Left ventricle myocardium inferior (tissue), 1 donor: ENCODE data around the gene DAPL1. TPM values are rescaled to one million over a fixed set of nuclear protein-coding genes. Genes with fewer than 3 reads are reported as not detected.
A peak's percentile ranks its signal among the peaks of the same experiment; 100 is the strongest.

Experiments
- DNase-seq: peaks from one replicate; pipeline ENCODE4 v3.0.0-alpha.2; 2020
- H3K27ac ChIP-seq: fragments of 200-600 bp; replicated peaks from 2 replicates; pipeline ENCODE4 v1.8.0; 2021
- H3K27me3 ChIP-seq: fragments of 200-600 bp; 2 replicates; pipeline ENCODE4 v1.8.0; 2021; ENCODE audit warnings: low read depth
- H3K36me3 ChIP-seq: fragments of 200-600 bp; 2 replicates; pipeline ENCODE4 v1.8.0; 2021
- H3K4me1 ChIP-seq: fragments of 200-600 bp; 2 replicates; pipeline ENCODE4 v1.8.0; 2021
- H3K4me3 ChIP-seq: fragments of 200-600 bp; 2 replicates; pipeline ENCODE4 v1.8.0; 2021; ENCODE audit warnings: mild to moderate bottlenecking, moderate library complexity
- H3K9me3 ChIP-seq: fragments of 200-600 bp; replicated peaks from 2 replicates; pipeline ENCODE4 v1.8.0; 2021
- CTCF ChIP-seq: fragments of 200-600 bp; IDR thresholded peaks from 2 replicates; pipeline ENCODE4 v1.8.0; 2021; ENCODE audit warnings: antibody characterized with exemption, mild to moderate bottlenecking, borderline replicate concordance
- intact Hi-C: fragments of 100-400 bp; cut with micrococcal nuclease; formaldehyde crosslinking; loops from one replicate; pipeline ENCODE4 v1.11.0; 2022
- long read RNA-seq: library from polyadenylated mRNA; unstranded; transcript quantifications from one replicate; pipeline ENCODE4 v2.0.0, GENCODE V29; 2021
- total RNA-seq: library from RNA; stranded (reverse); fragmentation: NEBNext Ultra II Directional; extraction: Animal tissue kit (Norgen Biotek cat#: 25700); gene quantifications from one replicate; pipeline ENCODE4 v1.2.1, GENCODE V29; 2021
- donor health status: DM: no; HTN: yes; CAD: no; lungs with severe emphysema.

The DAPL1 gene, protein sequence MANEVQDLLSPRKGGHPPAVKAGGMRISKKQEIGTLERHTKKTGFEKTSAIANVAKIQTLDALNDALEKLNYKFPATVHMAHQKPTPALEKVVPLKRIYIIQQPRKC
- not detected for total RNA-seq
- long read RNA-seq: 0 reads

DNA sequence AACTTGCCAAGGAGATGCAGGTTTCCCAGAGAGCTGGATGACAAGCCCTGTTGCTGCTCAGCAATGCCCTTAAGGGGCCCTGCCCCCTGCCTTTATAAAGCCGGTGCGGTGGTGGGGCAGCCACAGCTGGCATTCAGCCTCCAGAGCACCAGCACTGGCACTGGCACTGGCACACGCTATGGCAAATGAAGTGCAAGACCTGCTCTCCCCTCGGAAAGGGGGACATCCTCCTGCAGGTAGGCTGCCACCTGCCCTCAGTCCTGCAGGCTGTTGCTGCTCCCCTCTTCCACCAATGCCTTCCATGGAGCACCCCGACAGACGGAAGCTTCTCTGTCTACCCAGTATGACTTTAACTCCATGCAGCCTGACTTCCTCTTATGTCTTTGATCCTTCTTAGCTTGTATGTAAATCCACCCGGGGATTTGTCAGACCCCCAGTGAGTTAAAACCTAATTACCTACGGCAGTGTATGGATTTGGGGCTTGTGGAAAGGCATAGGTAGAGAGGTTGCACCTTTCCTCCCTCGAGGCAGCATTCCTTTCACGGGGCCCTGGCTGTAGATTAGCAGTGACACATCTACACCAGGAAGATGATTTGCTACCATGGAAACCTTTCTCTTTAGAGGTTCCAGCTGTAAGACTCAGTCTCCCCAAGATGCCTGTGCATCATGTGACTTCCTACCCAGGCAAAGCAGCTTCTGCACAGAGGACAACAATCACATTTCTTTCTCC is at the start of gene DAPL1:
Gene DAPL1 (plus strand): TSS at position 123 of the 730 bp plus-strand sequence. CDS start 56 bp downstream, at position 179.
- Histone ChIP-seq H3K36me3 (no peaks in the 10 kb centered on the region), H3K4me3 (no peak within 1 kb of the TSS), H3K27ac (no peak within 1 kb of the TSS), H3K9me3 (no peaks in the 10 kb centered on the region), H3K27me3 (peaks cover 6% of the 10 kb centered on the region), H3K4me1 (no peaks in the 10 kb centered on the region)
- DNase-seq: no peak
- no peak for TF ChIP-seq CTCF
- intact Hi-C loops: no loop called here

- H3K4me1 ChIP-seq: peaks cover 60% of the 10 kb centered on the region
- no peaks in the 10 kb centered on the region for H3K36me3 ChIP-seq
- H3K4me3 ChIP-seq: no peak overlapping the region
- TF ChIP-seq CTCF: no peak
- H3K27ac ChIP-seq: peak overlapping the region; percentile 42
- no peaks in the 10 kb centered on the region for H3K9me3 ChIP-seq
- intact Hi-C loops: no loop called here
- no peak for DNase-seq
- H3K27me3 ChIP-seq: no peaks in the 10 kb centered on the region
These were observed 49.2 kb upstream of the DAPL1 start for GRCh38 chr2:158745866-158746382.

GRCh38 chr2:158746488-158746887 is 48.6 kb upstream of the DAPL1 start:
- TF ChIP-seq CTCF: no peak
- Histone ChIP-seq H3K9me3 (no peaks in the 10 kb centered on the region), H3K27me3 (no peaks in the 10 kb centered on the region), H3K4me3 (no peak overlapping the region), H3K36me3 (no peaks in the 10 kb centered on the region), H3K4me1 (peaks cover 55% of the 10 kb centered on the region), H3K27ac (peak overlapping the region; percentile 11)
- intact Hi-C loops: no loop called here
- no peak for DNase-seq

DNA sequence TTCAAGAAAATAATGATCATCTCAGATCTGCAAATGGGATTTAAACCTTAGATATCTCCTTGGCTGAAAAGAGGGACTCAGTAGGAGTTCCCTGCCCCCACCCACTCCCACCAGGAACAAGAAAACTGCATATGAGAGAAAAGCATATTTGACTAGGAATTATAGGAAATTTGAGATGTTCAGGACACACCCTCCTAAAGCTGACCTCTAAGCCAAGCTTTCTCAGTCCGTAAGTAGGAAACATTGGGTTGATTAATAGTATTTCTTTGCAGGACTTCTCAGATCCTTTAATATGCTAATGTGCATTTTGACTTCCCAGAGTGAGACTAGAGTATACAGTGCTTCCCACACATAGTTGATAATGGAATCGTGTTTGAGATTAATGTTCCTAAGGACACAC is 47.8 kb upstream of the DAPL1 start:
- no peak overlapping the region for H3K4me3 ChIP-seq
- no peaks in the 10 kb centered on the region for H3K36me3 ChIP-seq
- no peaks in the 10 kb centered on the region for H3K27me3 ChIP-seq
- H3K4me1 ChIP-seq: peaks cover 47% of the 10 kb centered on the region
- no peak for DNase-seq
- no peaks in the 10 kb centered on the region for H3K9me3 ChIP-seq
- TF ChIP-seq CTCF: no peak
- no peak overlapping the region for H3K27ac ChIP-seq
- intact Hi-C loops: no loop called here

- Histone ChIP-seq H3K4me3 (no peak overlapping the region), H3K36me3 (no peaks in the 10 kb centered on the region), H3K27me3 (no peaks in the 10 kb centered on the region), H3K27ac (no peak overlapping the region), H3K9me3 (no peaks in the 10 kb centered on the region), H3K4me1 (peaks cover 36% of the 10 kb centered on the region)
- DNase-seq: no peak
- intact Hi-C loops: no loop called here
- no peak for TF ChIP-seq CTCF
These were observed 46.1 kb upstream of the DAPL1 start for GRCh38 chr2:158748926-158749590.
